Measurements from ENCODE around the gene STOML2.

The STOML2 gene

GRCh38 chr9:35074141-35074540, 28.8 kb downstream of the STOML2 start:
- H3K4me3 ChIP-seq (replicated peaks in 1 of 2; ENCODE audit: low read depth in 2 of 2, low read length in 2 of 2): no peak overlapping the region
- DNase-seq (ENCODE audit: low read depth in 2 of 2): no peak
- TF ChIP-seq CTCF (IDR thresholded peaks at IDR 0.05; ENCODE audit: low read depth, low read length): no peak

- TF ChIP-seq CTCF (IDR thresholded peaks at IDR 0.05; ENCODE audit: low read depth, low read length): no peak
- H3K4me3 ChIP-seq (replicated peaks in 1 of 2; ENCODE audit: low read depth in 2 of 2, low read length in 2 of 2): no peak overlapping the region
- no peak for DNase-seq (ENCODE audit: low read depth in 2 of 2)
Observed at GRCh38 chr9:35073279-35073612, 29.7 kb downstream of the STOML2 start.

GRCh38 chr9:35072461-35073278, 30.3 kb downstream of the STOML2 start, which contains the start of gene VCP:
VCP (minus strand) TSS chr9:35072625; CDS start chr9:35072353, 272 bp downstream.
- peak within 1 kb of the TSS; percentile 77 to 94 for H3K4me3 ChIP-seq (replicated peaks in 1 of 2; ENCODE audit: low read depth in 2 of 2, low read length in 2 of 2)
- peak; percentile 99 for DNase-seq (ENCODE audit: low read depth in 2 of 2)
- TF ChIP-seq CTCF (IDR thresholded peaks at IDR 0.05; ENCODE audit: low read depth, low read length): no peak

GRCh38 chr9:35071814-35072460, 31.0 kb downstream of the STOML2 start:
- TF ChIP-seq CTCF (IDR thresholded peaks at IDR 0.05; ENCODE audit: low read depth, low read length): no peak
- DNase-seq (ENCODE audit: low read depth in 2 of 2): peak; percentile 86 to 91
- peak overlapping the region; percentile 77 to 94 for H3K4me3 ChIP-seq (replicated peaks in 1 of 2; ENCODE audit: low read depth in 2 of 2, low read length in 2 of 2)

GRCh38 chr9:35070823-35071813, 31.8 kb downstream of the STOML2 start:
- peak overlapping the region; percentile 77 to 94 for H3K4me3 ChIP-seq (replicated peaks in 1 of 2; ENCODE audit: low read depth in 2 of 2, low read length in 2 of 2)
- TF ChIP-seq CTCF (IDR thresholded peaks at IDR 0.05; ENCODE audit: low read depth, low read length): no peak
- peak; percentile 29 to 62 for DNase-seq (ENCODE audit: low read depth in 2 of 2)

- no peak overlapping the region for H3K4me3 ChIP-seq (replicated peaks in 1 of 2; ENCODE audit: low read depth in 2 of 2, low read length in 2 of 2)
- no peak for TF ChIP-seq CTCF (IDR thresholded peaks at IDR 0.05; ENCODE audit: low read depth, low read length)
Observed at GRCh38 chr9:35069020-35069419, 33.9 kb downstream of the STOML2 start.

More at GRCh38 chr9:35069020-35069419, 33.9 kb downstream of the STOML2 start:
- no peak for DNase-seq (ENCODE audit: low read depth in 2 of 2)
